Liver (tissue), 9 donors: ENCODE measurements around the gene AIG1. TPM values are rescaled to one million over a fixed set of nuclear protein-coding genes. Genes with fewer than 3 reads are reported as not detected.

ENCODE experiments used
- DNase-seq: peaks from one replicate; pipeline ENCODE4 v3.0.0-alpha.2; 2017; ENCODE audit warnings: low spot score
- H3K27ac ChIP-seq, 2 donors: one replicate each; pipeline ENCODE4 v1.7.0; 2013; ENCODE audit warnings: inconsistent platforms in 2 of 2, low read length in 2 of 2, control low read depth in 1 of 2, low read depth in 1 of 2, mild to moderate bottlenecking in 1 of 2
- H3K27me3 ChIP-seq, 4 donors: one replicate each; pipeline versions ENCODE4 v1.6.1 to v1.7.0; 2013; ENCODE audit warnings: low read length in 3 of 4, inconsistent platforms in 1 of 4, mild to moderate bottlenecking in 1 of 4, moderate library complexity in 1 of 4; ENCODE audit not compliant: control insufficient read depth in 4 of 4, insufficient read depth in 4 of 4
- H3K36me3 ChIP-seq, 4 donors: one replicate each; pipeline versions ENCODE4 v1.6.1 to v1.7.0; 2013; ENCODE audit warnings: low read length in 3 of 4, mild to moderate bottlenecking in 3 of 4, low read depth in 1 of 4, moderate library complexity in 1 of 4; ENCODE audit not compliant: control insufficient read depth in 4 of 4, insufficient read depth in 3 of 4
- H3K4me1 ChIP-seq, 4 donors: one replicate each; pipeline versions ENCODE4 v1.6.1 to v1.7.0; 2013; ENCODE audit warnings: low read length in 3 of 4, mild to moderate bottlenecking in 3 of 4, moderate library complexity in 1 of 4; ENCODE audit not compliant: control insufficient read depth in 4 of 4, insufficient read depth in 4 of 4
- H3K4me3 ChIP-seq, 3 donors: one replicate each; pipeline versions ENCODE4 v1.6.1 to v1.7.0; 2013; ENCODE audit warnings: low read length in 3 of 3, control low read depth in 1 of 3, low read depth in 1 of 3, mild to moderate bottlenecking in 1 of 3
- H3K9ac ChIP-seq, 2 donors: one replicate each; pipeline ENCODE4 v1.7.0; 2013; ENCODE audit warnings: low read length in 2 of 2, mild to moderate bottlenecking in 2 of 2, moderate library complexity in 2 of 2, control low read depth in 1 of 2, low read depth in 1 of 2
- H3K9me3 ChIP-seq, 4 donors: one replicate each; pipeline versions ENCODE4 v1.6.1 to v1.7.0; 2013; ENCODE audit warnings: low read length in 3 of 4; ENCODE audit not compliant: control insufficient read depth in 4 of 4
- EGR1 ChIP-seq, 2 donors: IDR thresholded peaks; 2 replicates each; pipeline ENCODE4 v1.6.1; 2016 to 2018; ENCODE audit warnings: antibody characterized with exemption in 2 of 2, low read depth in 2 of 2
- FOXA1 ChIP-seq: IDR thresholded peaks from 2 replicates; pipeline ENCODE4 v1.6.1; 2016; ENCODE audit warnings: antibody characterized with exemption
- HNF4A ChIP-seq, 2 donors: conservative IDR thresholded peaks; 2 replicates each; pipeline ENCODE4 v1.6.1; 2016; ENCODE audit warnings: antibody characterized with exemption in 2 of 2, mild to moderate bottlenecking in 2 of 2
- HNF4G ChIP-seq: IDR thresholded peaks from 2 replicates; pipeline ENCODE4 v1.6.1; 2016; ENCODE audit warnings: antibody characterized with exemption
- JUND ChIP-seq, 2 donors: IDR thresholded peaks; 2 replicates each; pipeline ENCODE4 v1.6.1; 2016; ENCODE audit warnings: antibody characterized with exemption in 2 of 2
- NR2F2 ChIP-seq: IDR thresholded peaks from 2 replicates; pipeline ENCODE4 v1.6.1; 2016; ENCODE audit warnings: antibody characterized with exemption
- RAD21 ChIP-seq, 2 donors: IDR thresholded peaks; 2 replicates each; pipeline ENCODE4 v1.6.1; 2016; ENCODE audit warnings: antibody characterized with exemption in 2 of 2, mild to moderate bottlenecking in 2 of 2
- RXRA ChIP-seq, 2 donors: IDR thresholded peaks; 2 replicates each; pipeline ENCODE4 v1.6.1; 2017 to 2018; ENCODE audit warnings: antibody characterized with exemption in 2 of 2, mild to moderate bottlenecking in 1 of 2
- SP1 ChIP-seq: IDR thresholded peaks from 2 replicates; pipeline ENCODE4 v1.6.1; 2018; ENCODE audit warnings: antibody characterized with exemption, mild to moderate bottlenecking
- YY1 ChIP-seq: IDR thresholded peaks from 2 replicates; pipeline ENCODE4 v1.6.1; 2016; ENCODE audit warnings: antibody characterized with exemption, mild to moderate bottlenecking
- WGBS: extraction: QIAGEN DNeasy Blood & Tissue Kit; methylation state at CpG from one replicate; pipeline ENCODE4 v1.1.7; 2013; 5-methylcytosine and 5-hydroxymethylcytosine counted together
- polyA plus RNA-seq, 2 donors: library from polyadenylated mRNA; stranded (reverse) in 1 of 2; unstranded in 1 of 2; fragments of 200-250 nt in 1 of 2; fragments of >200 nt in 1 of 2; fragmentation: Nextera tagmentation in 1 of 2; extraction: Ambion mirVana in 1 of 2; gene quantifications; one replicate each; pipeline versions ENCODE4 v1.2.1 to v1.2.3, GENCODE V29; 2013 to 2015
- total RNA-seq, 2 donors: library from RNA; depleted of rRNA; stranded (reverse); fragments of >200 nt; gene quantifications; one replicate each; pipeline ENCODE4 v1.2.3, GENCODE V29; 2014
- TF ChIP-seq, protein P1 (sequence below): IDR thresholded peaks from 2 replicates; pipeline ENCODE4 v1.6.1; 2016; ENCODE audit warnings: antibody characterized with exemption, mild to moderate bottlenecking
- TF ChIP-seq, protein P2 (sequence below): IDR thresholded peaks from 2 replicates; pipeline ENCODE4 v1.6.1; 2016; ENCODE audit warnings: antibody characterized with exemption
- donor health status: healthy.
- donor health status: healthy.
- donor health status: healthy.
- donor health status: healthy.
- donor health status: healthy.

AIG1 gene
- total and polyA plus RNA-seq, 4 donors = 74.8 to 169 (median 121) TPM

GRCh38 chr6:143021543-143021942 lies 39.1 kb upstream of the AIG1 start (continued):
- TF ChIP-seq, protein P1, sequence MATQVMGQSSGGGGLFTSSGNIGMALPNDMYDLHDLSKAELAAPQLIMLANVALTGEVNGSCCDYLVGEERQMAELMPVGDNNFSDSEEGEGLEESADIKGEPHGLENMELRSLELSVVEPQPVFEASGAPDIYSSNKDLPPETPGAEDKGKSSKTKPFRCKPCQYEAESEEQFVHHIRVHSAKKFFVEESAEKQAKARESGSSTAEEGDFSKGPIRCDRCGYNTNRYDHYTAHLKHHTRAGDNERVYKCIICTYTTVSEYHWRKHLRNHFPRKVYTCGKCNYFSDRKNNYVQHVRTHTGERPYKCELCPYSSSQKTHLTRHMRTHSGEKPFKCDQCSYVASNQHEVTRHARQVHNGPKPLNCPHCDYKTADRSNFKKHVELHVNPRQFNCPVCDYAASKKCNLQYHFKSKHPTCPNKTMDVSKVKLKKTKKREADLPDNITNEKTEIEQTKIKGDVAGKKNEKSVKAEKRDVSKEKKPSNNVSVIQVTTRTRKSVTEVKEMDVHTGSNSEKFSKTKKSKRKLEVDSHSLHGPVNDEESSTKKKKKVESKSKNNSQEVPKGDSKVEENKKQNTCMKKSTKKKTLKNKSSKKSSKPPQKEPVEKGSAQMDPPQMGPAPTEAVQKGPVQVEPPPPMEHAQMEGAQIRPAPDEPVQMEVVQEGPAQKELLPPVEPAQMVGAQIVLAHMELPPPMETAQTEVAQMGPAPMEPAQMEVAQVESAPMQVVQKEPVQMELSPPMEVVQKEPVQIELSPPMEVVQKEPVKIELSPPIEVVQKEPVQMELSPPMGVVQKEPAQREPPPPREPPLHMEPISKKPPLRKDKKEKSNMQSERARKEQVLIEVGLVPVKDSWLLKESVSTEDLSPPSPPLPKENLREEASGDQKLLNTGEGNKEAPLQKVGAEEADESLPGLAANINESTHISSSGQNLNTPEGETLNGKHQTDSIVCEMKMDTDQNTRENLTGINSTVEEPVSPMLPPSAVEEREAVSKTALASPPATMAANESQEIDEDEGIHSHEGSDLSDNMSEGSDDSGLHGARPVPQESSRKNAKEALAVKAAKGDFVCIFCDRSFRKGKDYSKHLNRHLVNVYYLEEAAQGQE = no peak

DNA sequence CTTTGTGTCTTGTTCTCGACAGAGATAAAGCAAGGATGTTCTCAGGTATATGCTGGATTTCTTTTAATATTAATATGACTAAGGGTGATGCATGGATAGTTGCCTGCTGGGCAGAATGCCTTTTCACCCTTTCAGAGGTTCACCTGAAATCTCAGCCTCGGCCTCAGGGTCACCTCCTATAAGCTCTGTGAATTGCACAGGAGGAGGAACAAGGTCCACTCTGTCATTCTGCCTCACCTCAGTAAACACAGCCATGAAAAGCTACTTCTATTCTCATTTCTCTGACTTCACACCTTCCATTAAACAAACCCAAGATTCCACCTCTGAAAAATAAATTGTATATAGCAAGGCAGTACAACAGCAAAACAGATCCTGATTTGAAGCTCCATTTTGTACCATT lies 38.1 kb upstream of the AIG1 start:
- WGBS = 82% methylated on average over 2 of the region's 2 CpGs
- H3K4me3 ChIP-seq = no peak overlapping the region
- DNase-seq = no peak
- H3K9ac ChIP-seq = no peak overlapping the region
- H3K9me3 ChIP-seq = no peaks in the 10 kb centered on the region
- no peak overlapping the region for H3K27ac ChIP-seq
- no peaks in the 10 kb centered on the region for H3K36me3 ChIP-seq
- no peaks in the 10 kb centered on the region for H3K4me1 ChIP-seq
- TF ChIP-seq RAD21 (IDR thresholded peaks at IDR 0.05) (no peak), HNF4G (no peak), JUND (IDR thresholded peaks at IDR 0.05) (no peak), SP1 (no peak), FOXA1 (no peak), YY1 (no peak), EGR1 (IDR thresholded peaks at IDR 0.05; ENCODE audit: low read depth in 2 of 2) (no peak), NR2F2 (no peak)
- TF ChIP-seq, protein P2, sequence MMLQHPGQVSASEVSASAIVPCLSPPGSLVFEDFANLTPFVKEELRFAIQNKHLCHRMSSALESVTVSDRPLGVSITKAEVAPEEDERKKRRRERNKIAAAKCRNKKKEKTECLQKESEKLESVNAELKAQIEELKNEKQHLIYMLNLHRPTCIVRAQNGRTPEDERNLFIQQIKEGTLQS = no peak
- TF ChIP-seq, protein P1 = no peak
- no peaks in the 10 kb centered on the region for H3K27me3 ChIP-seq

GRCh38 chr6:143023695-143024094 lies 37.0 kb upstream of the AIG1 start:
- no peak overlapping the region for H3K4me3 ChIP-seq
- WGBS = 87% methylated on average over 1 of the region's 1 CpG
- no peaks in the 10 kb centered on the region for H3K27me3 ChIP-seq
- no peak for TF ChIP-seq HNF4G
- TF ChIP-seq, protein P2 = no peak
- TF ChIP-seq RAD21 (IDR thresholded peaks at IDR 0.05) = no peak
- no peak for TF ChIP-seq FOXA1
- TF ChIP-seq RXRA (IDR thresholded peaks at IDR 0.05) = no peak
- no peak for TF ChIP-seq HNF4A (conservative IDR thresholded peaks at IDR 0.05)
- no peak overlapping the region for H3K27ac ChIP-seq
- H3K9me3 ChIP-seq = no peaks in the 10 kb centered on the region
- no peak overlapping the region for H3K9ac ChIP-seq
- H3K36me3 ChIP-seq = no peaks in the 10 kb centered on the region
- DNase-seq = no peak
- H3K4me1 ChIP-seq = no peaks in the 10 kb centered on the region
